ENCODE results near the gene ABL2. TPM values are rescaled to one million over a fixed set of nuclear protein-coding genes. Genes with fewer than 3 reads are reported as not detected.

The ABL2 gene
- total RNA-seq, 1 donor from 2014 or later = 138 TPM

- DNase-seq (ENCODE audit: low read depth, low spot score) = no peak
Measured at GRCh38 chr1:179052776-179053175, 176.7 kb downstream of the ABL2 start.

Other genes with a start within 250 kb of the ABL2 start
- 37.2 and 38.1 TPM in 2 replicates for gene FAM20B, start 203.8 kb downstream of the ABL2 start, total RNA-seq
- gene TOR3A, start 147.6 kb downstream of the ABL2 start, total RNA-seq = 28.0 and 34.8 TPM in 2 replicates
- 15.2 and 33.3 TPM in 2 replicates for gene SOAT1, start 64.1 kb upstream of the ABL2 start, total RNA-seq
- 0.07 TPM in 1 of 2 replicates, not detected in the other for gene AXDND1, start 136.3 kb upstream of the ABL2 start, total RNA-seq

All from pulmonary artery endothelial cell (primary cell).